ENCODE results near the gene HCCS.

Gene HCCS

DNA sequence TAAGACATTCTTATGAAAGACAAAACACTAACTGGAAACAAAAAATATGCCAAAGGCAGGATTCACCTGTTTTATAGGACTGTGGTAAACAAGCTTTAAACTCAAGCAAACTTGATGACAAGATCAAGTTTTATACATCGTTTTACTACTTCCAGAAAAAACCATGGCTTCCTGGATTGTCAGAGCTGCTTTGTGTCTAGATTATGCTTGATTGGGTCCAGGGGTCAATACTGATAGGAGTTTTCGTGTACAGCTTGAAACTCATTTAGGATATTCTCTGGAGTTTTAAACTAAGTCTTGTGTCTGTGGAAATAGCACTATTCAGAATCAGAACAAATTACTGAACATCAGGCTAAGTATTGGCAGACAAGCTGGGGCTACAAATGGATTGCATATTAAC lies 13.0 kb downstream of the HCCS start:
- Histone ChIP-seq H3K27ac (ENCODE audit: low read depth, low read length) (no peak overlapping the region), H3K4me1 (ENCODE audit: insufficient read depth, low read length) (no peaks in the 10 kb centered on the region), H3K4me3 (ENCODE audit: low read length) (no peak overlapping the region), H3K27me3 (ENCODE audit: insufficient read depth, low read length) (no peaks in the 10 kb centered on the region), H3K36me3 (ENCODE audit: insufficient read depth, low read length) (peaks cover 37% of the 10 kb centered on the region), H3K9me3 (ENCODE audit: insufficient read depth, low read depth, low read length) (no peaks in the 10 kb centered on the region), H3K9ac (ENCODE audit: low read depth, low read length) (no peak overlapping the region)
- WGBS = 96% methylated on average over 2 of the region's 2 CpGs

DNA sequence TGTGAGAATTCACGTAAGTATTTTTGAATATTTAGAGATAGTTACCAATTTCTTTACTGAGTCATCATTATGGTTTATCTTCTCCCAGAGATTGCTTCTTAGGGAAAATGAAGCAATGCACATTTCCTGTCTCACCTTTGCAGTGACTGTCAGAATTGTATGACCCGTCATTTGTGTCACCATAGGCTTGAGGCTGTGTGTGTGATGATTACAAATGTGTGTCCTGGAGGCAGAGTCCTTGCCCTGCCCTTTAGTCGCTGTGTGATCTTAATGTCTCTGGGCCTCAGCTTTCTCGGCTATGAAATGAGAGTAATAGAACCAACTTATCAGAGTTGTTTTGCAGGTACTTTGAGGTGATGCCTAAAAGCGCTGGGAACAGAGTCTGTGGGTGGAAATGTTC lies 13.9 kb downstream of the HCCS start:
- no peak overlapping the region for H3K27ac ChIP-seq (ENCODE audit: low read depth, low read length)
- H3K4me1 ChIP-seq (ENCODE audit: insufficient read depth, low read length) = no peaks in the 10 kb centered on the region
- WGBS = 93% methylated on average over 4 of the region's 5 CpGs
- H3K9ac ChIP-seq (ENCODE audit: low read depth, low read length) = no peak overlapping the region
- H3K4me3 ChIP-seq (ENCODE audit: low read length) = no peak overlapping the region
- H3K27me3 ChIP-seq (ENCODE audit: insufficient read depth, low read length) = no peaks in the 10 kb centered on the region
- H3K36me3 ChIP-seq (ENCODE audit: insufficient read depth, low read length) = peaks cover 27% of the 10 kb centered on the region
- no peaks in the 10 kb centered on the region for H3K9me3 ChIP-seq (ENCODE audit: insufficient read depth, low read depth, low read length)

DNA sequence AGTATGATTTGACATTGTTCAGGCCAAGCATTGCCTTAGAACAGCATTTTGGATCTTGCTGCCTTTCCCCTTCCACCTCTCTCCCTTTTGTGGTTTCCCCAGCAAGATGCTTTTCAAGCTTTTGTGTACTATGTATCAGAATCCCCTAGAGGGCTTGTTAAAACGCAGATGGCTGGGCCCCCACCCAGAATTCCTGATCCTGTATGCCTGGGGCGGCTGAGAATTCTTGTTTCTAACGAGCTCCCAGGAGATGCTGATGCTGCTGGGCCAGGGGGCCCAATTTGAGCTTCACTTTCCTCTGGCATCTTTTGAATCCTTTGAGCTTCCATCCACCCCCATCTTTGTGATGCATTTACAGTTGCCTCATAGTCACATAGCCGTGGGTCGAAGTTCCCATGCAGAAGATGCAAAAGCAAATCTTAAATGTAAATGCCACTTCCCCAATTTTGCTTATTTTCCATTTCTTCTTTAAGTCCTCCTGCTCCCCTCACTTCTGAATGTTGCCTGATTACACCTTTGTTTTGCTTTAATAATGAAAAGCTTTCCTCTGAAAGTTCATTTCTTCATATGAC lies 18.5 kb downstream of the HCCS start:
- no peaks in the 10 kb centered on the region for H3K27me3 ChIP-seq (ENCODE audit: insufficient read depth, low read length)
- no peaks in the 10 kb centered on the region for H3K4me1 ChIP-seq (ENCODE audit: insufficient read depth, low read length)
- H3K27ac ChIP-seq (ENCODE audit: low read depth, low read length) = no peak overlapping the region
- no peaks in the 10 kb centered on the region for H3K9me3 ChIP-seq (ENCODE audit: insufficient read depth, low read depth, low read length)
- WGBS = 41% methylated on average over 5 of the region's 5 CpGs
- H3K36me3 ChIP-seq (ENCODE audit: insufficient read depth, low read length) = no peaks in the 10 kb centered on the region
- no peak overlapping the region for H3K9ac ChIP-seq (ENCODE audit: low read depth, low read length)
- no peak overlapping the region for H3K4me3 ChIP-seq (ENCODE audit: low read length)

DNA sequence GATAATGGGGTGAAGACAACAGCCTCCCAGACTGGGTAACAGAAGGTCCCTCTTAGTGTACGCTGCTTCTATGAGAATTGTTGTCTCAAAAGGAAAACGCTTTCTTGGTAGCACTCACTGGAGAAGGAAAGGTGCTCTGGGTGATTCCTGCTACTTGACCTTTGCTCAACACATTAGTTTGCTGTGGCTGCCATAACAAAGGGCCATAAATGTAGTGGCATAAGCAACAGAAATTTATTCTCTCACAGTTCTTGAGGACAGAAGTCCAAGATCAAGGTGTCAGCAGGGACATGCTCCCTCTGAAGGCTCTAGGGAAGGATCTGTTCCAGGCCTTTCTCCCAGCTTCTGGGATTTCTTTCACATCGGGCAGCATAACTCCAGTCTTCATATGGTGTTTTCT lies 19.0 kb downstream of the HCCS start:
- Histone ChIP-seq H3K36me3 (ENCODE audit: insufficient read depth, low read length) (no peaks in the 10 kb centered on the region), H3K27ac (ENCODE audit: low read depth, low read length) (no peak overlapping the region), H3K9me3 (ENCODE audit: insufficient read depth, low read depth, low read length) (no peaks in the 10 kb centered on the region), H3K27me3 (ENCODE audit: insufficient read depth, low read length) (no peaks in the 10 kb centered on the region), H3K4me1 (ENCODE audit: insufficient read depth, low read length) (no peaks in the 10 kb centered on the region), H3K9ac (ENCODE audit: low read depth, low read length) (no peak overlapping the region), H3K4me3 (ENCODE audit: low read length) (no peak overlapping the region)
- 97% methylated on average over 3 of the region's 3 CpGs for WGBS

DNA sequence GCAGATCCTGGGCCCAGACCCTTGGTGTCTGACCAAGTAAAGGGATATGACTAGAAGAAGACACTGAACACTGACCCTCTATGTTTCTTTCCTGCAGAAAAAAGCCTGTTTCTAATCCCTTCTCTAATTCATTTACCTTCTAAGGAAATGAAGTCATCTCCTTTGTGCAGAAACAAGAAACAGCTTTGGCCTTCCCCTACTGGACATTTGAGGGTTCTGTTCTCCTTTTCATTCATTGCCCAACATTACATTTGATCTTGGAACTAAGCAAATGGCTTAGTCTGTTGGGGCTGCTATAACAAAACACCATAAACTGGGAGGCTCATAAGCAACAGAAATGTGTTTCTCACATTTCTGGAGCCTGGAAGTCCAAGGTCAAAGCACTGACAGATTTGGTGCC lies 20.0 kb downstream of the HCCS start:
- H3K9me3 ChIP-seq (ENCODE audit: insufficient read depth, low read depth, low read length) = no peaks in the 10 kb centered on the region
- no peaks in the 10 kb centered on the region for H3K4me1 ChIP-seq (ENCODE audit: insufficient read depth, low read length)
- no peaks in the 10 kb centered on the region for H3K27me3 ChIP-seq (ENCODE audit: insufficient read depth, low read length)
- H3K9ac ChIP-seq (ENCODE audit: low read depth, low read length) = no peak overlapping the region
- no peaks in the 10 kb centered on the region for H3K36me3 ChIP-seq (ENCODE audit: insufficient read depth, low read length)
- no peak overlapping the region for H3K4me3 ChIP-seq (ENCODE audit: low read length)
- H3K27ac ChIP-seq (ENCODE audit: low read depth, low read length) = no peak overlapping the region

DNA sequence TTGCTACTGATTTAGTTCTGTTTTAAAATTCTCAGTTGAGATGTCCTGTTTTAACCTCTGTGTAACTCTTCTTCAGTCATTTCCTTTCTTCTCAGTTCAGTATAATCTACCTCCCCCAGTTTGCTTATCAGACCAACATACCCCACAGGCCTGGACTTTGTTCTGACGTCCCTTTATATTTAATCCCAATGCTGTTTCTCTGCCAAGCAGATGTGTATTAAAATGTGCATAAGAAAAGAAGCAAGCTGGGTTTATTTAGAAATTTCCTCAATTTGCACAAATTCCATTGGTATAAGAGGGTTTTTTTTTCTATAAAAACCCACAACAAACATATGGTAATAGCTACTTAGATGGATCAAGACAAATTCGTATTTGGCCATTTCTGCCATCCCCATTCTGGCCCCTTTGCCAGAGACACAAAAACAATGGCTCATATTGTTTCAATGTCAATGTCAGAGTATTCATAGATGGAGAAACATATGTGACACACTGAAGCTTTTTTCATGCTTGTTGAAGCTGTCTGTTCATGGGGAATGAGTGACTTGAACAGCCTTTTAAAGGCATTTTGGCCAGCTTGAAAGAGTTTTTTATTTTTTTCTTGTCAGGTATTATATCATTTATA lies 24.5 kb downstream of the HCCS start:
- 67% methylated on average over 1 of the region's 2 CpGs for WGBS
- Histone ChIP-seq H3K4me3 (ENCODE audit: low read length) (no peak overlapping the region), H3K27me3 (ENCODE audit: insufficient read depth, low read length) (no peaks in the 10 kb centered on the region), H3K36me3 (ENCODE audit: insufficient read depth, low read length) (no peaks in the 10 kb centered on the region), H3K9me3 (ENCODE audit: insufficient read depth, low read depth, low read length) (no peaks in the 10 kb centered on the region), H3K4me1 (ENCODE audit: insufficient read depth, low read length) (no peaks in the 10 kb centered on the region), H3K27ac (ENCODE audit: low read depth, low read length) (no peak overlapping the region), H3K9ac (ENCODE audit: low read depth, low read length) (no peak overlapping the region)

DNA sequence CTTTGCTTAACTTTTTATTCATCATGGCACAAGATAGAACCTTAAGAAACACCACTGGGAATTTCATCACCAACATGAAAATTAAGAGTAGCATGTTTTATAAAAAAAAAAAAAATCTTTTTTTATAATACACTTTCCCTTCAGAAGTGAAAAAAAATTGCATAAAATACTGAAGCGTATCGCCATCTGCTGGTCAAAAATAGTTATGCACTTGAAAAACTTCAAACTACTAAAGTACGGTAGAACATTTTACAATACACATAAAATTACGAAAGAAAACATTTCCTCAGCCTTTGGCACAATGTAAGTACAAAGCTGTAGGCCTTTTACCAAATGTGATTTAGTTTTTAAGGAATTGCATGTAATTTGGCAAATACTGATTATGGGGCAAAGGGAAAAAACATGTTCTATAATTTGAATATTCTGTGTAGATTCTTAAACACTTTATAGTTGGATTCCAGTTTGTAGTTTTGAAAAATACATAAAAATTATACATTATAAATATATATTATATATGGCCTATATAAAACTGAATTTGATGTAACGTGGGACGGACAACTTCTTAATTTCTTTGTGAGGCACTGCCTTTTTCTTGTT lies 26.5 kb downstream of the HCCS start:
- 53% methylated on average over 5 of the region's 6 CpGs for WGBS
- Histone ChIP-seq H3K36me3 (ENCODE audit: insufficient read depth, low read length) (no peaks in the 10 kb centered on the region), H3K4me3 (ENCODE audit: low read length) (no peak overlapping the region), H3K4me1 (ENCODE audit: insufficient read depth, low read length) (no peaks in the 10 kb centered on the region), H3K27ac (ENCODE audit: low read depth, low read length) (no peak overlapping the region), H3K9me3 (ENCODE audit: insufficient read depth, low read depth, low read length) (no peaks in the 10 kb centered on the region), H3K27me3 (ENCODE audit: insufficient read depth, low read length) (no peaks in the 10 kb centered on the region), H3K9ac (ENCODE audit: low read depth, low read length) (no peak overlapping the region)

DNA sequence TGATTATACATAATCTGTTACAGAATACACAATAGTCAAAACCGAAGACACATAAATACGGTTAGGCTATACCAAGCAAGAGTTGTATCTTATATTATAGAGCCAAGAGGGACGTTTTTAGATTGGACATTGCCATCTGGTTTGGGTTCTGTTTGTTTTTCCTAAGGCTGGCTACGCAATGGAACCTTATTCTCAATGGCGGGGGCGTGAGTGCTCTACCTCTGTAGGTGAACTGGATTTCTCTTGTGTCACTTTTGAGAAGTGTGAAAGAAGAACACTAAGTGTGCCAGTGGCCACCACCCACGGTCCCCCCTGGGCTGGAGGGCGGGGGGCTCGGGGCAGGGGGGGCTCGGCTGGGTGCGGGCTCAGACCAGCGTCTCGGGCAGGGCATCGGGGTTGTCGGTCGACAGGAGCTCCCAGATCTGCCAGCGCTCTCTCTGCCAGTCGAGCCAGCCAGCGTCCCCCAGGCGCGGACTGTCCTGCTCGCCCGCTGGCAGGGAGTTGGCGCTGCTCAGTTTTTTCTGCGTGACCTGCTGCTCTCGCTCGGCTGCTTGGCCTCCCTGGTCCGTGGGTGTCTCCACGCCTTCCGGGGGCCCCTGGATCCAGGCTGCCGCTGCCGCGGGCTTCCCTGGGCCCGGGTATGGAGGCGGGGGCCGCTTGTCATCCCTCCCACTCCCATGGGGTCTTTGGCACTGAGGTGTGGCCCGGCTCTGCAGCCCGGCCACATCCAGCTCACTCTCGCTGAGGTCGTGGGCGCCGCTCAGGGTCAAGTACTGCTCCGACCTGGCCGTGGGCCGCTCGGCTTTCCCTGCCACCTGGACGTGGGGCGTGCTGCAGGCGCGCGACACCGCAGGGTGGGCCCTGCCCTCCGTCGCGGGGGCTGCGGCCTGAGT lies 27.6 kb downstream of the HCCS start:
- Histone ChIP-seq H3K9me3 (ENCODE audit: insufficient read depth, low read depth, low read length) (no peaks in the 10 kb centered on the region), H3K27ac (ENCODE audit: low read depth, low read length) (no peak overlapping the region), H3K9ac (ENCODE audit: low read depth, low read length) (no peak overlapping the region), H3K27me3 (ENCODE audit: insufficient read depth, low read length) (no peaks in the 10 kb centered on the region), H3K4me3 (ENCODE audit: low read length) (no peak overlapping the region), H3K36me3 (ENCODE audit: insufficient read depth, low read length) (no peaks in the 10 kb centered on the region), H3K4me1 (ENCODE audit: insufficient read depth, low read length) (no peaks in the 10 kb centered on the region)
- WGBS = 95% methylated on average over 53 of the region's 56 CpGs

DNA sequence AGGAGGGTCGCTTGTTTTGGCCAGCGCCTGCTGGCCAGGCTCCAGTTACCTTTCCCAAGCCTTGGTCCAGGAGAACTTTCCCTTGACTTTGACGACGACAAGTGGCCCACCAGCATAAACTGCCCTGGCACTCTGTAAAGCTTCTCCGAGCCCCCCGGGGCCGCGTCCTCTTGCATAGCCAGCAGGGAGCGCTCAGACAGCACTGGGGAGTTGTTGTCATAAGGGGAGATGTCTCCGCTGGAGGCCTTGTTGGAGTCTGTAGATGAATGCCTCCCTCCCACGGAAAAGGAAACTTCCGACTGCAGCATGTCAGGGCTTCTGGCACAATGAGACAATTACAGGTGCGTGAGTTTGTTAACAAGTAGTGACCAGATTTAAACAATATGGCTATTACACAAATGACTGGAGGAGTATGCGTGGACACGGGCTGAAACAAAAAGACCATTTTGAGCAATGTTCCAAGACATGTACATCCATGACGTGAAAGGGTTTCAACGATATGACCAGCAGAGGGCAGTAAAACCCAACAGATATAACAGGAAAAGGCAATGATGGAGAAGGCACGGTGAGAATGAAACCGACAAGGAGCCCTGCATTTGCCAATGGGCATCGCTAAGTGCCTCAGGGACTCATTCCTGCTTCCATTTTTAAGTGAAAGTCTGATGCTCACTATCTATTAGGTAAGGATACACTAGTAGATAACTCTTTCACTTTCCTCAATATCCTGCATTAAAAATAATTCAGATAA lies 33.0 kb downstream of the HCCS start:
- no peaks in the 10 kb centered on the region for H3K9me3 ChIP-seq (ENCODE audit: insufficient read depth, low read depth, low read length)
- no peaks in the 10 kb centered on the region for H3K27me3 ChIP-seq (ENCODE audit: insufficient read depth, low read length)

DNA sequence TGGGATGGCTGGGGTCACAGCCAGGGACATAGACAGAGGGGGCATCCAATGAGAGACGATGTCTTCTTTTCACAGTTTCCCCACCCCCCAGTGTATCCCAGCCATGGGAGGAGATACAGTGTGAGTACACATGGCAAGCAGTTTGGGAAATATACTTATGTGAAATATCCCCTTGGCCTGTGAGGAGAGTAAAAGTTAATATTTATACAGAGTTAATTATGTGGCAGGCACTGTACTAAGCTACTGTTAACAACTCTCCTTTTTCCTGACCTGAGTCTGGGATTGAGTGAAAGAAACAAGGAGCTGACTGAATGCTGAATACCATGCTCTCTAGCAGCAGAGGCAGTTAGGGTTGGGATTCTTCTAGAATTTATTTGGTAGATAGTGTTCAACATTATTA lies 35.3 kb downstream of the HCCS start:
- no CpG with 5 or more reads among the region's 1 CpG for WGBS
- no peak overlapping the region for H3K27ac ChIP-seq (ENCODE audit: low read depth, low read length)
- H3K4me1 ChIP-seq (ENCODE audit: insufficient read depth, low read length) = peaks cover 6% of the 10 kb centered on the region
- H3K9ac ChIP-seq (ENCODE audit: low read depth, low read length) = no peak overlapping the region
- no peaks in the 10 kb centered on the region for H3K9me3 ChIP-seq (ENCODE audit: insufficient read depth, low read depth, low read length)
- no peaks in the 10 kb centered on the region for H3K27me3 ChIP-seq (ENCODE audit: insufficient read depth, low read length)
- no peak overlapping the region for H3K4me3 ChIP-seq (ENCODE audit: low read length)
- H3K36me3 ChIP-seq (ENCODE audit: insufficient read depth, low read length) = no peaks in the 10 kb centered on the region

More for the DNA sequence above, 33.0 kb downstream of the HCCS start:
- no peak overlapping the region for H3K9ac ChIP-seq (ENCODE audit: low read depth, low read length)
- no peaks in the 10 kb centered on the region for H3K4me1 ChIP-seq (ENCODE audit: insufficient read depth, low read length)
- H3K4me3 ChIP-seq (ENCODE audit: low read length) = no peak overlapping the region
- no peaks in the 10 kb centered on the region for H3K36me3 ChIP-seq (ENCODE audit: insufficient read depth, low read length)
- 47% methylated on average over 19 of the region's 20 CpGs for WGBS
- no peak overlapping the region for H3K27ac ChIP-seq (ENCODE audit: low read depth, low read length)

DNA sequence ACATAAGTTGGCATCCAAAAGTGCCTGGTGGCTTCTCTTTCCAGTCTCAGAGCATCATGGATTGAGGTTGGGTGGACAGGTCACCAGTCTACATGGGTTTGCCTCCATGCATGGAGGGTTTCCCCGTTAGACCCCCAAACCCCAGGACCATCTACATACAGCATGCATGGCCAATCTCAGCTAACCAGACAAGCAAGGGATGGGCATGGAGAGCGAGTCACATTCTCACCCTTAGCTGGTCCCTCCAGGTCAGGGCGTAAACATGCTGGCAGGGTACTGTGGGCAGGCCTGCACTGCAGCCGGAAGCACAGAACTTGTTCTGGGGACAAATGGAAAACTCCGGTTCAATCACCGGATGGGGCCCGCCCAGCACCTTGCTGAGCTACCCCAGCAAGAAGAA lies 37.3 kb downstream of the HCCS start:
- peaks cover 6% of the 10 kb centered on the region for H3K4me1 ChIP-seq (ENCODE audit: insufficient read depth, low read length)
- no peaks in the 10 kb centered on the region for H3K27me3 ChIP-seq (ENCODE audit: insufficient read depth, low read length)
- H3K9ac ChIP-seq (ENCODE audit: low read depth, low read length) = no peak overlapping the region
- no peak overlapping the region for H3K4me3 ChIP-seq (ENCODE audit: low read length)
- no peaks in the 10 kb centered on the region for H3K9me3 ChIP-seq (ENCODE audit: insufficient read depth, low read depth, low read length)
- WGBS = 94% methylated on average over 7 of the region's 7 CpGs
- H3K27ac ChIP-seq (ENCODE audit: low read depth, low read length) = no peak overlapping the region
- no peaks in the 10 kb centered on the region for H3K36me3 ChIP-seq (ENCODE audit: insufficient read depth, low read length)
